Measurements from ENCODE around the gene RHOD.

Gene RHOD, protein sequence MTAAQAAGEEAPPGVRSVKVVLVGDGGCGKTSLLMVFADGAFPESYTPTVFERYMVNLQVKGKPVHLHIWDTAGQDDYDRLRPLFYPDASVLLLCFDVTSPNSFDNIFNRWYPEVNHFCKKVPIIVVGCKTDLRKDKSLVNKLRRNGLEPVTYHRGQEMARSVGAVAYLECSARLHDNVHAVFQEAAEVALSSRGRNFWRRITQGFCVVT

DNA sequence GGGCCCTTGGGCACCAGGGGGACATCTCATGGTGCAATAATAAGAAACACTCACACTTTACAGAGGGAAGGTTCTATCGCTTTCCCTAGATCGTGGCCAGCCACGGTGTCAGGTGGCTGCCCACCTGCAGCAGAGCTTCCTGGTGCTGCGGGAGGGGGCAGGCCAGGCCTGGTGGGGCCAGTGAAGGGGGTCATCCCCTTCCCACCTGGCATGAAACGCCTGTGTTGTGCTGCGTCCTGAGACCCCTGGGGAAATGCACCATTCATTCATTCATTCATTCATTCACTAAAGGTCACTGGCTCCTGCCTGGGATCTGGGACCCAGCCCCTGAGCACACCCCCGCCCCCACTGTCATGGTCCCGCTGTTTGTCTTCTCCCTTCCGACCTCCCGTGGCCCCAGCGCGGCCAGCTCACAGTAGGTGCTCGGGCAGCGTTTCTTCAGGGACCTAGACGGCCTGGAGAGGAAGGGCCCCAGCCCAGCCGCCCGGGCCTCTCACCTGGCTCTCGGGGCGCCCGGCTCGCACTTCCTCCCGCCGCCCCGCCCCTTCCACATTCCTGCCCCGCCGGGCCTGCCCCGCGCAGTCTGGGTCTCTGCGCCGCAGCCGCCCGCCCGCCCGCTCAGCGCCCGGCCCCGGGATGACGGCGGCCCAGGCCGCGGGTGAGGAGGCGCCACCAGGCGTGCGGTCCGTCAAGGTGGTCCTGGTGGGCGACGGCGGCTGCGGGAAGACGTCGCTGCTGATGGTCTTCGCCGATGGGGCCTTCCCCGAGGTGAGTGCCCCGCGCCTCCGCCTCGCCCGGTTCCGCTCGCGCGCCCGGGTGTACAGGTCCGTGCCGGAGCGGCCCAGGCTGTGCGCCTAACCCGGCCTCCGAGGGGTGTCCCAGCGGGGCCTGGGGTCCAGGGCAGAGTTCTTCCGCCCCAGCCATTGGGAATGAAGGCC is at the start of gene RHOD:
Gene RHOD (plus strand): TSS at position 581 of the 938 bp plus-strand sequence. CDS start 56 bp downstream, at position 637.
- DNase-seq = no peak

DNA sequence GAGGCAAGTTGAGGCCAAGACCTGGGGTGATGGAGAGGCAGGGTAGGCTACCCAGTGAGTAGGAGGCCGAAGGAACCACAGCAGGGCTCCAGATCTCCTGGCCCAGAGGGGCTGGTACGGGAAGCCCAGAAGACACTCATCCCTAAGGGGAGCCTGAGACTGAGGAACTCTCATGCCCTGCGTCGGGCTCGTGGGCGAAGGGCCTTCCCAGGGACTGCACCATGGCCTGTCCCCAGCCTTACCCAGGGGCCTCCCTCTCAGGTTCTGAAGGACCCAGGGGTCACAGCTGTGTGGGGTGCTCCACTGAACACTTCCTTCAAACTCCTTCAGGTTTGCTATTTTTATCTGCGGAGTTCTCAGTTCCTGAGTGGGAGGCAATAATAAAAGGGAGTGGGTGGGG is 49.5 kb upstream of the RHOD start:
- no peak for DNase-seq

DNA sequence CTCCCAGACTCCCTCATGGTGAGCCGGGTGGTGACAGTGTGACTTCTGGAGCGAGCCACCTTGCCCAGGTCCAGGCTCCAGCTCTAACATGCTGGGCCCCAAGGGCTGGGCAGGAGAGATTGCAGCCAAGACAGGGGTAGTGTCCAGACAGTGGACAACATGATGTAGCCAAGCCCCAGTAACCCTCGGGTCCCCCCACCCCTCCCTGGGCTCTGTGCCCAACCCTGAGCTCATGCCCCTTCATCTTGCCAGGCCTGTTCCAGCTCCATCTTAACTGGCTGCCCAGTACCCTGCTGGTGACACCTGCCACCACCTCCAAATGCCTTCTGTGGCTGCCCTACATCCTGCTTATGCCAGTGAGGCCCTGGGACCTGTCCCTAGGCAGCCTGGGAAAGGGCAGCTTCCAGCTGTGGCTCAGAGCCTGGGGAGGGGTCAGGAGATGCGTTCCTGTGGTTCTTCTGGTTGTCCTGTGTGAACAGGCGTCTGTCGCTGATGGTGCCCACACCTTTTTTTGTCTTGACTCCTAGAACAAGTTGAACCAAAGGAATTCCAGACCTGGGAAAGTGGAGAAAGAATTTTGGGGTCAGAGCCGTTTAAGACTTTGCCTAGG is 46.2 kb upstream of the RHOD start:
- DNase-seq = no peak

DNA sequence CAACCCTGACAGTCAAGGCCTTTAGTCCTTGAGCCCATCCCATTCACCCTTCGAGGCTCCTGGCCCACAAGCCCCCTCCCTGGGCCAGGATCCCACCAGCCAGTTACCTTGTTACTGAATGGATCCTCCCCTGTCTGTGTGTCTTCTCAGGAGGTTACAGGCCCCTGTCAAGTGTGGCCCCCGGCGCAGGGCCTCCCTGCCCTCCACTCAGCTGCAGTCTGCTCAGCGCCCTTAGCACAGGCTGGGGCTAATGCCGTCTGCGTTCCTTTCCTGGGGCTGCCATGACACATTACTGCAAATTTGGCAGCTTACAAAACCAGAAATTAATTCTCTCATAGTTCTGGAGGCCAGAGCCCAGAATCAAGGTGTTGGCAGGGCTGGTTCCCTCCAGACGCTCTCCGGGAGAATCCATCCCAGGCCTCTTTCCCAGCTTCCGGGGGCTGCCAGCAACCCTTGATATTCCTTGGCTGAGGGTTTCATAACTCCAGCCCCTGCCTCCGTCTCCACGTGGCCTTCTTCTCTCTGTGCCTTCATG is 43.1 kb upstream of the RHOD start:
- DNase-seq = no peak

DNA sequence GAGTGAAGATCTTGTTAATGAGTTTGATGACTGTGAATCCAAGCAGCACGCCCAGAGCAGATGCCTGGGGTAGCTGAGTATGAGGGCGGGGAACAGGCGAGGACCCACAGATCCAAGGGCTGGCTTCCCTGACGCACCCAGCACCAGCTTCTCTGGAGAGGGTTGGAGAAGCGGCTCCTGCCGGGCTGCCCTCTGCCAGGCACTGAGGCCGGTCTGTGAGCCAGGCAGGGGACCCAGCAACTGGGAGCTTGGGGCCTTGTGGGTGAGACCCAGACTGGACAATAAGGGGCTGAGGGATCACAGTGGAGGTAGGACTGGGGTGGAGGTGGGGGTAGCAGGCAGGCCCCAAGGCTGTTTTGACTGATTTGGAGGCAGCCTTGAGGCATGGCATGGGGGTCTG is 42.3 kb upstream of the RHOD start:
- no peak for DNase-seq

DNA sequence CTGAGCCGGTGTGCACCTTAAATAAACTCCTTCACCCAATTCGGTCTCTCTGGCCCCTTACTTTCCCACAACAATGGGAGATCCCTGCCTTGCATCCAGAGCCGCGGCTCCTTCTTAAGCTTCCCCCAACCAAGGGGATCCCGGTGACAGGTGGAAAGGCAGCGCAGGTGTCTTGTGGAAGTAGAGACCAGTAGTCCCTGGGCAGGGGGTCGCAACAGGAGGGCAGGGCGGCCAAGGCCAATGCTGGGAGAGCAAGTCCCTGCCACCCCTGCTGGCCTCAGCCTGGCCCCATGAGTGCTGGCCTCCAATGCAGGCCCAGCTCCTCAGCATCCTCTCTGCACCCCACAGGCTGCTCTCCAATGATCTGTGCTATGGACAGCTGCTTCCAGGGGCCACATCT is 41.6 kb upstream of the RHOD start:
- DNase-seq = no peak

DNA sequence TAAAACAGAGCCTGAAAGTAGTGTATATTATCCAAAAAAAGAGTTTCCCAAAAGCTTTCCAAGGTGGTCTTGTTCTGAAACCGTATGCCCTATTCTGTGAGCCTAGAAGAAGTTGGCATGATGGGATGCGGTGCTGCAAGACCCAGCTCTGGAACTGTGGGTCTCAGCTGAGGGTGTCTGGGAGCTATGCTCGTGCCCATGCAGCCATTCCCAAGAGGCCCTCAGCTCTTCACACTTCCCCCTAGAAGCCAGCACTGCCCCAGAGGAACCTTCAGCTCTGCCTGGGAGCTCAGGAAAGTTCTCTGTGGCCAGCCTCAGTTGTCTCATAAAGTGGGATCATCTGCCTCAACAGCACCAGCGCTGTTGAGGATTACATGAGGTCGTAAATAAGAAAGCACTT is 40.1 kb upstream of the RHOD start:
- DNase-seq = no peak

DNA sequence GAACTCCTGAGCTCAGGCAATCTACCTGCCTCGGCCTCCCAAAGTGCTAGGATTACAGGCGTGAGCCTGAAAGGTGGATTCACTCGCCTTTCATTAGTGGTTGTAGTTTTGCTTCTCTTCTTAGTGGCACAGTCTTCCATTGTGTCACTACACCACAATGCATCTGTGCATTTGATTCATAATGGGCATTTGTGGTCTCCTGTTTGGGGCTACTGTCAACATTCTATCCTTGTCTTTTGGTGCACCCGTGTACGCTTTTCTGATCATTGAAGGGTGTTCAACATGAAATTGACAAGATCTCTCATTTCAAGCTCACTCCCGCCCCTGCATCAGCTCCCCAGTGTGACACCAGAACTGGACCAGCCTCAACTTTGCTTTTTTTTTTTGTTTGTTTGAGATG is 35.7 kb upstream of the RHOD start:
- no peak for DNase-seq

DNA sequence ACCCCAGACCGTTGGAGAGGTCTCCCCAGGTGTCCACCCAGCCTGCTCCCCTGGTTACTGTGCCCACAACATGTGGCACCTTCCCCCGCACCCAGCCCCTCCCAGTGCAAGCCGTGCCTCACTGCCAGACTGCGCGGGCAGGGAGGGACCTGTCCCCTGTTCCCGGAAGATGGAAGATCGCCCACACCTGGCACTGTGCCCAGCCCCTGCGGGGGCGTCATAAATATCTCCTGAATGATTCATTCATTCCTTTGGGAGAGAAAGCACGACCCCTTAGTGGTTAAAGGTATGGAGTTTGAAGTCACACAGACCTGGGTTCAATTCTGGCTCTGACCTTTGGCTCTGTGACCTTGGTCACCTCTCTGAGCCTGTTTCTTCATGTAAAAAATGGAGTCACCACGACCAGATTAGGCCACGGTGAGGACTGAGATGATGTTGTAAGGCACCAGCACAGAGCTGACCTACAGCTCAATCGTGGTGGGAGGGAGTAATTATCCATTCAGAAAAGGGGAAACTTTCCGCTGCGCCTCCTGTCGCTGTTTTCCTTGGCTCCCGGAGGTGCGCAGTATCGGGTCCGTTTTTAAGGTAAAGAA is 34.2 kb upstream of the RHOD start:
- DNase-seq = peak; percentile 51 to 56

DNA sequence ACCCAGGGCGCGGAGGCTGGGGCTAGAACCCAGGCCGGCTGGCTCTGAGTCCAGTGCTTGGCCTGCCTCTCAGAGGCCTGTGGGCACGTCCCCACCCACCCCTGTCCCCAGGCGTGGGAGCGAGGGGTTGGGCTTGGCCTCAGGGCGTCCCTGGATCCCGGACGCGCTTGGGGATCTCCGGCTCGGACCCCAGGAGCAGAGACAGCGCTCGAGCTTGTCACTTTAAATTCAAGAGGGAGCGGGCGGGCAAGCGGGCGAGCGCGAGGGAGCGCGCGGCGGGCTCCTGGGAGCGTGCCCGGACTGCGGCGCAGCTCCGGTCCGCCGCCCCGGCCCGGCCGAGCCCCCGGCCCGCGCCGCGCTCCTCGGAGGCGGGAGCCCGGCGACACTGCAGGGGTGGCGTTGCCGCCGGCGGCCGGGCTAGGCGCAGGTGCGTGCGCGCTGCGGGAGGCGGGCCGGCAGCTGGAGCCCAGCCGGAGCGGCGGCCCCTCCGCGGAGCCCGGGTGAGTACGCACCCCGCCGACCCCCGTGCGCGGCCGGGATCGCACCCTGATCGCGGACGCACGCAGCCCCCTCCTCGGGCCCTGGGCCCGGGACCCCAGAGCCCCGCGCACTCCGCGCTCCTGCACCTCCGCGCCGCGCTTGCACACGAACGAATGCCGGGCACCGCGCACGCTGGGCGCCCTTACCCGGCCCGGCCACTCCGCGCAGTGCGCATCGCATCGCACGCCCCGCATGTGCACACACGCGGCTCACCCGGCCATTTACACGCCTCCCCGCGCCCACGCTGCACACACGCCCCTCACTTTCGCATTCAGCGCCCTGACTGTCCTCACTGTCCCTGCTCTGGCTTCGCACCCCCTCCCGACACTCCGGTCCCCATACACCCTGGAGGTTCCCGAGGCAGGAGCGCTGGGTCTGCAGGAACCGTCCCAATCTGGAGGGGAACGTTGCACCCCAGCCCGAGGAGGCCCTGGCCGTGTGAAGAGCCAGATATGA is 33.4 kb upstream of the RHOD start, which contains the start of gene SYT12:
Gene SYT12 (plus strand): TSS at position 174 of the 996 bp plus-strand sequence. CDS start 7,011 bp downstream, outside the sequence.
- peak in 1 of 2 experiments; percentile 25 for DNase-seq

DNA sequence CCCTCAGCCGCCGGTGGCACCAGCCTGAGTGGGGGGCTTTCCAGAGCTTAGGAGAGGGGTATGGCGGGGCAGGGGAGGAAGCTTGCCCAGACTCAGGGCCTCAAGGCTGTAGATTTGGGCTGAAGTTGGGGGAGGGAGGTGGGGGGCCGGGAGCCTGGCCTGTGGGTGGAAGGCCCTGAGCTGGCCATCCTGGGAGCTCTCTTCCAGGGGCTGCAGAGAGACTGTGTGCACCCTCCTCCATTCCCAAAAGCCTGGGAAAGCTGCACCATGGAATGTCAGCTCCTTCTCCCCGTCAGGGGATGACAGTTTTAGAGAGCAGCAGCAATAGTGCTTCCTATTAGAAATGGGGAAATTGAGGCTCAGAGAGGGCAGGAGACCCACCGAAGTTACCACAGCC is 32.7 kb upstream of the RHOD start:
- no peak for DNase-seq

DNA sequence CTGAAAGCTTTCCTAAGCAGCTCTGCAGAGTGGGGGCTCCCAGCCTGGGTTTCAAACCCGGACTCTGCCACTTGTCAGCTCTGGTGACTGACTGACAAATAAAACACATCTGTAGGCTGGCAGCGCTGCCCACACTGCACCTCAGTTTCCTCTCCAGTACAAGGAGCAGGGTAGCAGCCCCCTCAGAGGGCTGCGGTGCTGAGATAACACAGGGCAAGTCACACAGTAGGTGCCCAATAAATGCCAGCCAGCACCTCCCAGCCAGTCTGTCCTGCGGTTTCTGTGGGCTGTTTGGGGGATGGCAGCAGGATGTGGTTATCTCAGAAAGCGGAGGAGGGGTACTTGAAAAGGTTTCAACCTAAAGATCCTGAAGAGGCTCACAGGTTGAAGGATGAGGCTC is 32.2 kb upstream of the RHOD start:
- DNase-seq = no peak

DNA sequence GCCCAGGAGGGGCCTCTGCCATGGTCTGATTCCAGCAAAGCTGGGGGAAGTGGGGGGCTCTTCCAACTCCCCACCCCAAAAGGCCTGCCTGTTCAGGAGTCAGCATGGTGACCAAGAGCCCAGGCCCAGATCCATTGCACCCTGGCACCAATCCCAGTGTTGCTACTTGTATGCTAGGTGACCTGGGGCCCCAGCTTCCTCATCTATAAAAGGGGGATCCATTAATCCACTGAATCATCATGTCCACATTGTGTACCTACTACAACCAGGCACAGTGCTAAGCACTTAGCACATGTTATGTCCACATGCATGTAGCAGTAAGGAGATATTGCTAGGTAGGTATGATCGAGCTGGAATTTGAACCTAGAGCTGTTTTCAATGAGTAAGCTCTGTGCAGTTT is 31.7 kb upstream of the RHOD start:
- DNase-seq = no peak

DNA sequence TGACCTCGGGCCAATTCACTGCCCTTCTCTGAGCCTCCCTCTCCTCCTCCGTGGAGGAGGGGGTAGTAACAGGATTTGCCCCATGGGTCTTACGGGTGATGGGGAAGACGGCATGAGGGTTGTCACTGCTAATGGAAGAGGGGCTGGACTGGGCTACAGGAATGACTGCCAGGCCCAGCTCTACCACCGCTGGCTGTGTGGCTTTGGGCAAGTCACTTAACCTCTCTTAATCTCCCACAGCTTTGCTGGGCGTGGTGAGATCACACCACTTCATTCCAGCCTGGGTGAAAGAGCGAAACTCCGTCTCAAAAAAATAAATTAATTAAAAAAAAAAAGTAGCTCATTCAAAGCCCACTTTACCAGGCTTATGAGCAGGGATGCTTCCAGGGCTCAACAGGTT is 30.9 kb upstream of the RHOD start:
- no peak for DNase-seq

DNA sequence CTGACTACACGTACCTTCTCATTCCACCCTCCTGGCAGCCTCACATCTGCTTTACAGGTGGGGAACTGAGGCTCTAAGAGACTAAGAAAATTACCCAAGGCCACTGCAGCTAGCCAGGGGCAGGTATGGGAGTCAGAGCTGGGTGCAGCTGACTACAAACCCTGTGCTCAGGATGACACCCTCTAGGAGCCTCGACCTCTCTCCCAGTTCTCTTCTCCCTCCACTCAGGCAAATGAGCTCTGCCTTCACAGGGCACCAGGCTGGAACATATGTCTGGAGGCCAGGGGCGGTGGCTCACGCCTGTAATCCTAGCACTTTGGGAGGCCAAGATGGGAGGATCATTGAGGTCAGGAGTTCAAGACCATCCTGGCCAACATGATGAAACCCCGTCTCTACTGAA is 29.7 kb upstream of the RHOD start:
- DNase-seq = no peak

DNA sequence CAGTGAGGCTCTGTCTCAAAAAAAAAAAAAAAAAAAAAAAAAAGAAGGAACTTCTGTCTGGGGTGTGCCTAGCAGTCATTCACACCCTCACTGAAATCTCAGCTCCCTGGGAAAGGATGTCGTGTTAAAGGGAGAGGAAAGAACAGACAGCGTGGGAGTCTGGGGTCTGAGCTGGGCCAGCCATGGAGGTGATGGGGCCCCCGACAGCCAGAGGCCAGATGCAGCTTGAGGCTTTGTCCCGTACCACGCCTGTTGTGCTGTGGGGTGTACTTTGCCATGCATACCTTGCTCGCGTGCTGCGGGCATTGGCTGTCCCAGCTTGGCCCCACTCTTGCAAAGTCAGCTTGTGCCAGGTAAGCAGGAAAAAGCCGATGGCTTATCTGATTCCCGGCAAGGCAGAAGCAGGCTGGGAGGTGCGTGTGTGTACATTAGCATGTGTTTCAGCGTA is 29.1 kb upstream of the RHOD start:
- DNase-seq = no peak

DNA sequence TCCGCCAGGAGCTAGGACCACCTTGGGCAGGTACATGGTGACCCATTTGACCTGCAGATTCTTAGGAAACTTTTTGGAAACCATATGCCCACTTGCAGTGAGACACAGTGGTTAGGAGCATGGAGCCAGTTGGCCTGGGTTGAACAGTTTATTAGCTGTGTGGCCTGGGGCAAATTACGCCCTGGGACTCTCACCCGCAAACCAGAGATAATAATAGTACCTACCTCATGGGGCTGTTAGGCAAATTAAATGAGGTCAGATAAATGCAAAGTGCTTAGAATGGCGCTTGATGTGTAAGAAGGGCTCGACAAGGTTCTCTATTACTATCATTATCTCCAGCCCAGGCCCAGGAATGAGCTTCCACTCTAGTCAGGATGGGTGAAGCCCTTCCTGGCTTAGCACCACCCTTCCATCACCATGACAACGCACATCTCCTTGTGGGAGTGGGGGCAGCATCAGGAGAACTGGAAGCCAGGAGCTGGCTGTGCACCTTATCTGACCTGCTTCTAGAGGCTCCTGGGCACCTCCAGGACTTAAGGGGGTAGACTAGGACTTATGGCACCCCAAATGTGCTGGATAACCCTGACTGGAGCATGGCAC is 28.6 kb upstream of the RHOD start:
- no peak for DNase-seq

DNA sequence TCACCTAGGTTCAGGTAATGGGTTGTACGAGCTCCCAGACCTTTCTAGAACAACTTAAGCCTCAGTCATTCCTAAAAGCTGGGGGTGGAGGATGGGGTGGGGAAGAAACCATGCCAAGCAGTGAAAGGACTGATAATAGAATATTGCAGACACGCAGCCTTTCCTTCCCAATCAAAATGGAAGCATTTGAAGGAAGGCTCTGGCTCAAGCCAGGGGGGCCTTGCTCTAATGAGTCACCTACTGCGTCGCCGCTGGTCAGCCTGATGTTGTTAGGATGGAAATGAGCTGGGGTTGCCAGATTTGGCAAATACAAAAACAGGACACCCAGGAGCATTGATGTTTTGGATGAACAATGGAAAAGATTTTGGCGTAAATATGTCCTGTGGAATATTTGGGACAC is 27.5 kb upstream of the RHOD start:
- no peak for DNase-seq

DNA sequence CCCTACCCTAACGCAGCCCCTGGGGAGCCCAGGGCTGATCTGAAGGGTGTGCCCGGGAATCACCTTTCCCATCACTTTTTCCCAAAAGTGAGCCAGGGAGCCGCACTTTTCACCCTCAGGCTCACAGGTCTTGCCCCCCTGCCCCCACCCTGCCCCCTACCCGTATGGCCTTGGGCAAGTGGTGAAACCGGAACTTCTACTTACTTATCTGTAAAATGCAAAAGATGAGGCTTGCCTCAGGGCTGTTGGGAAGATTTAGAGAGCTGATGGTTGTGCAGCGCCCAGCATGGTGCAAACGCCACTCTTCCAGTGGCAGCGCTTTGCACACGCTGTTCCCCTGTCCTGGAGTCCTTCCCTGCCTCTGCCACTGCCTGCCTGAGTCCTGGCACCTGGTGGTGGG is 25.7 kb upstream of the RHOD start:
- no peak for DNase-seq

DNA sequence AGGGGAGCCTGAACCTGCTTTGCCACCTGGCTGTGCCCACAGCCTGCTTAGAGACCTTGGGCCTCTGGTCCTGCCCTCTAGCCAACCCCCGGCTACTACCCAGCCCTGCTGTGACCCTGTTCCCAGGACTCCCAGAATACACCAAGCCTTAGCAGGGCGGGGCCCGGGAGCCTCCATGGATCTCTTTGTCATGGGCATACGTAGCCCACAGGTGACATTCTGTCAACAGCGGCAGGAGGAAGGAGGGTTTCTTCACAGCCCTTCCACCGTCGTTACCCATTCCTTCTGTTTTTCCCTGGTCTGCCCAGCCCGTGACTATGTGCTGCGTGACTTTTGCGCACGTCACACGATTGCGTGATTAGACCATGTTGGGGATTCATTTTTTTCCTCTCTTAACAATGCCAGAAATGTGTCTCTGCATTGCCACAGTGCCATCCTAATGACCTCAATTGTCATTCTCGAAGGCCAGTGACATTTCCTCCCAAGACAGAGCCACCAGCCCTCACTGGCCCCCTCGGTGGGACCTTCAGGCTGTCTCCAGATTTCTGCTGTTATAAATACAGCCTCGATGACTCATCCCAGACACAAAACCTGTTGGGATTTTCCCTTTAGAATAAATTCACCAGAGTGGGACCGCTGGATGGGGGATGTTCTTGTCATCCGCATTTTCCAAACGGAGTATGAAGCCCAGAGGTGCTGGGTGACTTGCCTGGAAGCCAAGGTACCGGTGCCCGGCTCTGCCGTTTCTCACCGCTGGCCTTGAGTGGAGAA is 24.7 kb upstream of the RHOD start:
- DNase-seq = no peak
